ENCODE data around the gene PTPRR.

DNA sequence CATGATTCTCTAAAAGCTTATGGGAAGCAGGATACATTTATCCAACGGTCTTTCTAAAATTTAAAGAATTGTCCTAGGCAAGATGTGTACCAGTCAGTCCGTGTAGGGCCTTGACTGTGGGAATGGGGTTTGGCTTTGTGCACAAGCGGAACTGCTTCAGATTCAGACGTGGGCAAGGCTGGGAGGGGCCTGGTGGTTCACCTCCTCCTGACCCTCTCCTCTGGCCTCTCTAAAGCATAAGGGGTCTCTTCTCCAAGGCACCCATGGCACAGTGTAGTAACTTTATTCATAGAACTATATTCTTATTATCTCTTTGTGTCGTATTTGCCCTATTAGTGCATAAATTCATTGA, 162.1 kb downstream of the PTPRR start:
- TF ChIP-seq, protein P1, sequence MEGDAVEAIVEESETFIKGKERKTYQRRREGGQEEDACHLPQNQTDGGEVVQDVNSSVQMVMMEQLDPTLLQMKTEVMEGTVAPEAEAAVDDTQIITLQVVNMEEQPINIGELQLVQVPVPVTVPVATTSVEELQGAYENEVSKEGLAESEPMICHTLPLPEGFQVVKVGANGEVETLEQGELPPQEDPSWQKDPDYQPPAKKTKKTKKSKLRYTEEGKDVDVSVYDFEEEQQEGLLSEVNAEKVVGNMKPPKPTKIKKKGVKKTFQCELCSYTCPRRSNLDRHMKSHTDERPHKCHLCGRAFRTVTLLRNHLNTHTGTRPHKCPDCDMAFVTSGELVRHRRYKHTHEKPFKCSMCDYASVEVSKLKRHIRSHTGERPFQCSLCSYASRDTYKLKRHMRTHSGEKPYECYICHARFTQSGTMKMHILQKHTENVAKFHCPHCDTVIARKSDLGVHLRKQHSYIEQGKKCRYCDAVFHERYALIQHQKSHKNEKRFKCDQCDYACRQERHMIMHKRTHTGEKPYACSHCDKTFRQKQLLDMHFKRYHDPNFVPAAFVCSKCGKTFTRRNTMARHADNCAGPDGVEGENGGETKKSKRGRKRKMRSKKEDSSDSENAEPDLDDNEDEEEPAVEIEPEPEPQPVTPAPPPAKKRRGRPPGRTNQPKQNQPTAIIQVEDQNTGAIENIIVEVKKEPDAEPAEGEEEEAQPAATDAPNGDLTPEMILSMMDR (IDR thresholded peaks at IDR 0.05): no peak
- TF ChIP-seq EZH2 (IDR thresholded peaks at IDR 0.05; ENCODE audit: borderline replicate concordance, insufficient read depth, low read depth, low read length, poor library complexity, severe bottlenecking): no peak

Data from B cell (primary cell).